ENCODE results near the gene UBE2J1.

- TF ChIP-seq CTCF (IDR thresholded peaks at IDR 0.05; ENCODE audit: extremely low read depth in 1 of 2, insufficient read depth in 1 of 2, low read depth in 1 of 2, low read length in 2 of 2) (no peak), POLR2A (IDR thresholded peaks at IDR 0.05; ENCODE audit: low read depth, low read length) (no peak), POLR2AphosphoS5 (IDR thresholded peaks at IDR 0.05; ENCODE audit: insufficient read depth, low read depth, low read length) (no peak), JUN (IDR thresholded peaks at IDR 0.05; ENCODE audit: borderline replicate concordance, insufficient read depth, insufficient read length, low read depth) (no peak)
Measured at GRCh38 chr6:89321131-89321970, 31.2 kb downstream of the UBE2J1 start.

Measured in endothelial cell of umbilical vein (primary cell).